Neutrophil (primary cell): Measurements from ENCODE around the gene CSTPP1.

ENCODE experiments used
- H3K27ac ChIP-seq: fragments of 200-600 bp; sonication (generic); 2 replicates; pipeline ENCODE4 v1.5.1; 2016; ENCODE audit warnings: mild to moderate bottlenecking, moderate library complexity
- H3K27me3 ChIP-seq: fragments of 200-600 bp; sonication (generic); 2 replicates; pipeline ENCODE4 v1.6.0; 2016; ENCODE audit warnings: mild to moderate bottlenecking
- H3K36me3 ChIP-seq: fragments of 200-600 bp; sonication (generic); 2 replicates; pipeline ENCODE4 v1.5.1; 2017
- H3K4me1 ChIP-seq, 2 experiments: fragments of 200-600 bp in 1 of 2; sonication (generic) in 1 of 2; 1 replicate in 1 of 2; 2 replicates in 1 of 2; pipeline versions ENCODE4 v1.5.1 to v1.6.1; 2013 to 2016; ENCODE audit warnings: low read depth in 1 of 2, low read length in 1 of 2, mild to moderate bottlenecking in 1 of 2, moderate library complexity in 1 of 2; ENCODE audit not compliant: control insufficient read depth in 1 of 2, insufficient read depth in 1 of 2
- H3K4me3 ChIP-seq, 2 experiments: fragments of 200-600 bp in 1 of 2; sonication (generic) in 1 of 2; 1 replicate in 1 of 2; 2 replicates in 1 of 2; pipeline ENCODE4 v1.5.1; 2013 to 2016; ENCODE audit warnings: low read depth in 1 of 2, low read length in 1 of 2, mild to moderate bottlenecking in 1 of 2, moderate library complexity in 1 of 2
- H3K9me3 ChIP-seq: fragments of 200-600 bp; sonication (generic); 2 replicates; pipeline ENCODE4 v1.5.1; 2016
- TF ChIP-seq, protein P1 (sequence below): fragments of 200-600 bp; sonication (generic); IDR thresholded peaks from 2 replicates; pipeline ENCODE4 v1.5.1; 2016; ENCODE audit warnings: antibody characterized with exemption

CSTPP1 gene

DNA sequence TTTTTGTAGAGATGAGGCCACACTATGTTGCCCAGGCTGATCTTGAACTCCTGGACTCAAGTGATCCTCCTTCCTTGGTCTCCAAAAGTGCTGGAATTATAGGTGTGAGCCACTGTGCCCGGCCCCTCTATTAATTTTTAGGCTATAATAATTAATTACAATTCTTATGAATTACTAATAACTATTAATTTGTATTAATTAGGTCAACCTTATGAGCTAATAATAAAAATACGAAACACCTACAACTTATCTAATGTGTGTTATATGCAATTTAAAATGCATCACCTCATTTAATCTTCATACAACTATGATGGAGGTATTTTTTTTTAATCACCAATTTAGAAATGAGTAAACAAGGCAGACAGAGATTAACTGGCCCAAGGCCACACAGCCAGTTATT, 44.5 kb upstream of the CSTPP1 start:
- TF ChIP-seq, protein P1, sequence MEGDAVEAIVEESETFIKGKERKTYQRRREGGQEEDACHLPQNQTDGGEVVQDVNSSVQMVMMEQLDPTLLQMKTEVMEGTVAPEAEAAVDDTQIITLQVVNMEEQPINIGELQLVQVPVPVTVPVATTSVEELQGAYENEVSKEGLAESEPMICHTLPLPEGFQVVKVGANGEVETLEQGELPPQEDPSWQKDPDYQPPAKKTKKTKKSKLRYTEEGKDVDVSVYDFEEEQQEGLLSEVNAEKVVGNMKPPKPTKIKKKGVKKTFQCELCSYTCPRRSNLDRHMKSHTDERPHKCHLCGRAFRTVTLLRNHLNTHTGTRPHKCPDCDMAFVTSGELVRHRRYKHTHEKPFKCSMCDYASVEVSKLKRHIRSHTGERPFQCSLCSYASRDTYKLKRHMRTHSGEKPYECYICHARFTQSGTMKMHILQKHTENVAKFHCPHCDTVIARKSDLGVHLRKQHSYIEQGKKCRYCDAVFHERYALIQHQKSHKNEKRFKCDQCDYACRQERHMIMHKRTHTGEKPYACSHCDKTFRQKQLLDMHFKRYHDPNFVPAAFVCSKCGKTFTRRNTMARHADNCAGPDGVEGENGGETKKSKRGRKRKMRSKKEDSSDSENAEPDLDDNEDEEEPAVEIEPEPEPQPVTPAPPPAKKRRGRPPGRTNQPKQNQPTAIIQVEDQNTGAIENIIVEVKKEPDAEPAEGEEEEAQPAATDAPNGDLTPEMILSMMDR = no peak
- no peak overlapping the region for H3K4me3 ChIP-seq
- no peaks in the 10 kb centered on the region for H3K4me1 ChIP-seq
- H3K36me3 ChIP-seq = no peaks in the 10 kb centered on the region
- no peaks in the 10 kb centered on the region for H3K9me3 ChIP-seq
- H3K27ac ChIP-seq = no peak overlapping the region
- H3K27me3 ChIP-seq = no peaks in the 10 kb centered on the region

GRCh38 chr11:46892838-46893237, 43.7 kb upstream of the CSTPP1 start:
- Histone ChIP-seq H3K27me3 (no peaks in the 10 kb centered on the region), H3K27ac (no peak overlapping the region), H3K4me3 (no peak overlapping the region), H3K36me3 (no peaks in the 10 kb centered on the region), H3K4me1 (no peaks in the 10 kb centered on the region), H3K9me3 (no peaks in the 10 kb centered on the region)
- TF ChIP-seq, protein P1 = no peak

GRCh38 chr11:46894506-46894905, 42.1 kb upstream of the CSTPP1 start:
- no peak overlapping the region for H3K27ac ChIP-seq
- no peak overlapping the region for H3K4me3 ChIP-seq
- no peaks in the 10 kb centered on the region for H3K9me3 ChIP-seq
- H3K36me3 ChIP-seq = no peaks in the 10 kb centered on the region
- no peaks in the 10 kb centered on the region for H3K4me1 ChIP-seq
- no peaks in the 10 kb centered on the region for H3K27me3 ChIP-seq
- TF ChIP-seq, protein P1 = no peak

GRCh38 chr11:46894961-46895360, 41.6 kb upstream of the CSTPP1 start:
- Histone ChIP-seq H3K9me3 (no peaks in the 10 kb centered on the region), H3K27ac (no peak overlapping the region), H3K36me3 (no peaks in the 10 kb centered on the region), H3K4me3 (no peak overlapping the region), H3K4me1 (no peaks in the 10 kb centered on the region), H3K27me3 (no peaks in the 10 kb centered on the region)
- TF ChIP-seq, protein P1 = no peak

GRCh38 chr11:46895821-46896220, 40.7 kb upstream of the CSTPP1 start:
- H3K4me3 ChIP-seq = no peak overlapping the region
- no peak overlapping the region for H3K27ac ChIP-seq
- TF ChIP-seq, protein P1 = no peak
- no peaks in the 10 kb centered on the region for H3K27me3 ChIP-seq
- H3K36me3 ChIP-seq = no peaks in the 10 kb centered on the region
- H3K4me1 ChIP-seq = no peaks in the 10 kb centered on the region
- no peaks in the 10 kb centered on the region for H3K9me3 ChIP-seq
